ENCODE measurements around the gene HSD17B7.

- TF ChIP-seq EZH2 (IDR thresholded peaks at IDR 0.05; ENCODE audit: borderline replicate concordance, insufficient read depth, low read depth, low read length, poor library complexity, severe bottlenecking): no peak
- TF ChIP-seq CTCF (IDR thresholded peaks at IDR 0.05): no peak
Observed at GRCh38 chr1:162840250-162840839, 49.8 kb downstream of the HSD17B7 start.

Measured in B cell (primary cell).